ENCODE measurements around the gene GRPR. TPM values are rescaled to one million over a fixed set of nuclear protein-coding genes. Genes with fewer than 3 reads are reported as not detected.

Gene GRPR
- total RNA-seq, 2 experiments from 2014 or later = 0.20 to 0.22 TPM

DNA sequence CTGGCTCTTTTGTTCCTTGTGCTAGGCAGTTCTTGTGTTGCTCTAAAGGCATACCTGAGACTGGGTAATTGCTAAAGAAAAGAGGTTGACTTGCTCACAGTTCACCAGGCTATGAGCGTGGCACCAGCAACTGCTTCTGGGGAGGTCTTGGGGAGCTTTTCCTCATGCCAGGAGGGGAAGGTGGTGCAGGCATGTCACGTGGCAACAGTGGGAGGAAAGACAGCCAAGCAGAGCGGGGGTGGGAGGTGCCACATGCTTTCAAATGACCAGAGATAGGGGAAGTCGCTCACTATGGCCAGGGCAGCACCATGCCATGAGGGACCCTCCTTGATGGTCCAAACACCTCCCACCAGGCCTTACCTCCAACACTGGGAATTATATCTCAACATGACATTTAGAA, 48.6 kb downstream of the GRPR start:
- Histone ChIP-seq H3K27ac (ENCODE audit: low read depth in 1 of 2, low read length in 2 of 2) (no peak overlapping the region), H3K27me3 (ENCODE audit: control insufficient read depth in 1 of 2, insufficient read depth in 2 of 2, low read length in 2 of 2) (no peaks in the 10 kb centered on the region), H3K4me3 (ENCODE audit: low read length) (no peak overlapping the region), H3K9me3 (ENCODE audit: control insufficient read depth in 1 of 2, insufficient read depth in 1 of 2, low read length in 2 of 2) (no peaks in the 10 kb centered on the region), H3K4me1 (ENCODE audit: insufficient read depth, low read length) (no peaks in the 10 kb centered on the region), H3K36me3 (ENCODE audit: insufficient read depth, low read length) (no peaks in the 10 kb centered on the region)
- no peaks in the 10 kb centered on the region for H3K9me3 Mint-ChIP-seq
- no peaks in the 10 kb centered on the region for H3K4me1 Mint-ChIP-seq (ENCODE audit: low read depth)
- ATAC-seq (ENCODE audit: poor library complexity) = no peak
- intact Hi-C loops (cut with DNase I, micrococcal nuclease) = no loop called here
- no peak overlapping the region for H3K4me3 Mint-ChIP-seq
- no peaks in the 10 kb centered on the region for H3K36me3 Mint-ChIP-seq (ENCODE audit: low read depth)
- no peak for DNase-seq
- H3K27ac Mint-ChIP-seq = no peak overlapping the region
- TF ChIP-seq, protein P1, sequence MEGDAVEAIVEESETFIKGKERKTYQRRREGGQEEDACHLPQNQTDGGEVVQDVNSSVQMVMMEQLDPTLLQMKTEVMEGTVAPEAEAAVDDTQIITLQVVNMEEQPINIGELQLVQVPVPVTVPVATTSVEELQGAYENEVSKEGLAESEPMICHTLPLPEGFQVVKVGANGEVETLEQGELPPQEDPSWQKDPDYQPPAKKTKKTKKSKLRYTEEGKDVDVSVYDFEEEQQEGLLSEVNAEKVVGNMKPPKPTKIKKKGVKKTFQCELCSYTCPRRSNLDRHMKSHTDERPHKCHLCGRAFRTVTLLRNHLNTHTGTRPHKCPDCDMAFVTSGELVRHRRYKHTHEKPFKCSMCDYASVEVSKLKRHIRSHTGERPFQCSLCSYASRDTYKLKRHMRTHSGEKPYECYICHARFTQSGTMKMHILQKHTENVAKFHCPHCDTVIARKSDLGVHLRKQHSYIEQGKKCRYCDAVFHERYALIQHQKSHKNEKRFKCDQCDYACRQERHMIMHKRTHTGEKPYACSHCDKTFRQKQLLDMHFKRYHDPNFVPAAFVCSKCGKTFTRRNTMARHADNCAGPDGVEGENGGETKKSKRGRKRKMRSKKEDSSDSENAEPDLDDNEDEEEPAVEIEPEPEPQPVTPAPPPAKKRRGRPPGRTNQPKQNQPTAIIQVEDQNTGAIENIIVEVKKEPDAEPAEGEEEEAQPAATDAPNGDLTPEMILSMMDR (IDR thresholded peaks at IDR 0.05) = no peak
- CTCF ChIA-PET = no interaction called here
- no peaks in the 10 kb centered on the region for H3K27me3 Mint-ChIP-seq
- POLR2A ChIA-PET = no interaction called here

DNA sequence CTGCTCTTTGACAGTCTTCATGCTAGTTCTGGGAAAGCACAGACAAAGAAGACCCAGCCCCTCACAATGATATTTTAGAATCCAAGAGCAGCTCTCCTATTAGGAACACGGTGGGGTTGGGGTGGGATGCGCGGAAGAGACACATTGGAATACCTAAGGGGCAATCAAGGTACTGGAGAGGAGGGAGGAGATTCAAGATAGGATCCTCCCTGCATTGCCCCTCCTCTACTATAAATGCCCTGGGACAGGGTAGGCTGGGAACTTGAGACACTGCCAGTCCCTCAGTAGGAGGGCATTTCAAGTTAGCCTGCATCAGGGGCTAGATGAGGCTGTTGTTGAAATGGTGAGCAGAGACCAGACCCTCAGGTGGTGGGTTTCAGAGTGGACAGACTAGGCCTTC, 49.0 kb downstream of the GRPR start:
- ChIA-PET POLR2A (no interaction called here), CTCF (no interaction called here)
- intact Hi-C loops (cut with DNase I, micrococcal nuclease) = no loop called here
- Mint-ChIP-seq H3K36me3 (ENCODE audit: low read depth) (no peaks in the 10 kb centered on the region), H3K4me3 (no peak overlapping the region), H3K9me3 (no peaks in the 10 kb centered on the region), H3K27me3 (no peaks in the 10 kb centered on the region), H3K4me1 (ENCODE audit: low read depth) (no peaks in the 10 kb centered on the region), H3K27ac (no peak overlapping the region)
- DNase-seq (no peak), ATAC-seq (ENCODE audit: poor library complexity) (no peak)
- H3K9me3 ChIP-seq (ENCODE audit: control insufficient read depth in 1 of 2, insufficient read depth in 1 of 2, low read length in 2 of 2) = no peaks in the 10 kb centered on the region
- no peak overlapping the region for H3K4me3 ChIP-seq (ENCODE audit: low read length)
- H3K27me3 ChIP-seq (ENCODE audit: control insufficient read depth in 1 of 2, insufficient read depth in 2 of 2, low read length in 2 of 2) = no peaks in the 10 kb centered on the region
- H3K36me3 ChIP-seq (ENCODE audit: insufficient read depth, low read length) = no peaks in the 10 kb centered on the region
- H3K27ac ChIP-seq (ENCODE audit: low read depth in 1 of 2, low read length in 2 of 2) = no peak overlapping the region
- H3K4me1 ChIP-seq (ENCODE audit: insufficient read depth, low read length) = no peaks in the 10 kb centered on the region
- TF ChIP-seq, protein P1 (IDR thresholded peaks at IDR 0.05) = no peak

DNA sequence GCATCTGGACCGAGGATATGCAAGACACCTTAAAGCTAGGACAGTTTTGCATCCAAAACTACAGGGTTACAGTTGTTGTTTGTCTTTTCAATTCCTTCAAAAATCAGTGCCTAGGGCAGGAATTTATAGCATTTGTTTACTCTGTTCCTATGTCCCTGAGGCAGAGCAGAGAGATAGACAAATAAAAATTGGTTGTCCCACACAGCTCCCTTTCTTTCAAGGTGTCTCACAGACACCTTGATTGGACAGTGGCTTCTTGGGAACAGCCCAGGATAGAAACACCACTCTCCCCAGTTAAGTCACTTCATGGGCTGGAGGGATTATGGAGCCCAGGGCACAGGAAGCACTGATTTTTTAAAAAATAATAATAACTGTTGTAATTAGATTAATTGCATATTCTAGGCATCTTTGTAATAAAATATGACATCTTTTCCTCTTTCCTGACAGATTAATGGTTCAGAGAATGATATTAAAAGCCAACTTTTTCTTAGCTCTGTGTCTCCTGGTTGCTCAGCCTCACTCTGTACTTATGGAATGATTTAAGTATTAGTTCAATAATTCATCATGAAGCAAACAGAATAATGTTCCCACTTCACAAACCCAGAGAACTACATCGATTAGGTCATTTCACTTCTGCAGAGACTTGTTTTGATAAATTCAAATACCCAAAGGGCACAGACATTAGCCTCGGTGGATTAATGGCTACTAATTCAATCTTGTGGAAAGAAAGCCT, 52.1 kb downstream of the GRPR start:
- no peak for DNase-seq
- H3K4me1 Mint-ChIP-seq (ENCODE audit: low read depth) = no peaks in the 10 kb centered on the region
- Histone ChIP-seq H3K9me3 (ENCODE audit: control insufficient read depth in 1 of 2, insufficient read depth in 1 of 2, low read length in 2 of 2) (no peaks in the 10 kb centered on the region), H3K4me3 (ENCODE audit: low read length) (no peak overlapping the region), H3K4me1 (ENCODE audit: insufficient read depth, low read length) (no peaks in the 10 kb centered on the region), H3K36me3 (ENCODE audit: insufficient read depth, low read length) (no peaks in the 10 kb centered on the region), H3K27ac (ENCODE audit: low read depth in 1 of 2, low read length in 2 of 2) (no peak overlapping the region), H3K27me3 (ENCODE audit: control insufficient read depth in 1 of 2, insufficient read depth in 2 of 2, low read length in 2 of 2) (no peaks in the 10 kb centered on the region)
- TF ChIP-seq, protein P1 (IDR thresholded peaks at IDR 0.05) = no peak
- H3K27ac Mint-ChIP-seq = no peak overlapping the region
- intact Hi-C loops (cut with DNase I, micrococcal nuclease) = no loop called here
- no peaks in the 10 kb centered on the region for H3K36me3 Mint-ChIP-seq (ENCODE audit: low read depth)
- H3K27me3 Mint-ChIP-seq = no peaks in the 10 kb centered on the region
- ATAC-seq (ENCODE audit: poor library complexity) = no peak
- H3K9me3 Mint-ChIP-seq = no peaks in the 10 kb centered on the region
- POLR2A ChIA-PET = no interaction called here
- no peak overlapping the region for H3K4me3 Mint-ChIP-seq
- CTCF ChIA-PET = no interaction called here

All from CD4-positive, alpha-beta T cell (primary cell).